ENCODE measurements around the gene PDE7B.
A peak's percentile ranks its signal among the peaks of the same experiment; 100 is the strongest.

DNA sequence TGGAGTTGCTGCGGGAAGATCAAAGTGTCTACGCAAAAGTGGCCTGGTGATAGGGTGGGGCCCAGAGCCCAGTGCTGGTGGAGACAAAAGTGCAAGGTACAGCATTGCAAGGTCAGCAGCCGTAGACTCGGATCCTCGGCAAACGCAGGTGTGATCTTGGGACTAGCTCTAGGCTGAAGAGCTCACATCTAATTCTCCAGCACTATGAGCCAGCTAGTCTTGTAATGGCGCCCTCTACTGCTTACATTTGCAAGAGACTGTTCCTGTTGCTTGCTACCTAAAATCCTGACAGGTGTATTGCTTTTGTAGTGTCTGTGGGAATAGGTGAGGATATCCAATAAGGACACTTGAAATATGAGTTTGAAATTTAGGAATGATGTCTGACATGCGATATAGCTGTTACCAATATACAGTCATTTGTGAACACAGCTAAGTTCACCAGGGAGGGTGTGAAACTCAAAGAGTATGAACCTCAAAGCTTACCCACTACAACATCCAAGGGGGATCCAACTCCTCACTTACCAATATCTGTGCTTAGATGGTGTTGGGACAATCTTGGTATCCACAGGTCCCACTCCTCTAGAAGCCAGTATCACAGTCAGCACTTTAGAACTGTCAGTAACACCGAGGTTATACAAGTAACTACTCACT, 58.4 kb downstream of the PDE7B start:
- TF ChIP-seq, protein P1, sequence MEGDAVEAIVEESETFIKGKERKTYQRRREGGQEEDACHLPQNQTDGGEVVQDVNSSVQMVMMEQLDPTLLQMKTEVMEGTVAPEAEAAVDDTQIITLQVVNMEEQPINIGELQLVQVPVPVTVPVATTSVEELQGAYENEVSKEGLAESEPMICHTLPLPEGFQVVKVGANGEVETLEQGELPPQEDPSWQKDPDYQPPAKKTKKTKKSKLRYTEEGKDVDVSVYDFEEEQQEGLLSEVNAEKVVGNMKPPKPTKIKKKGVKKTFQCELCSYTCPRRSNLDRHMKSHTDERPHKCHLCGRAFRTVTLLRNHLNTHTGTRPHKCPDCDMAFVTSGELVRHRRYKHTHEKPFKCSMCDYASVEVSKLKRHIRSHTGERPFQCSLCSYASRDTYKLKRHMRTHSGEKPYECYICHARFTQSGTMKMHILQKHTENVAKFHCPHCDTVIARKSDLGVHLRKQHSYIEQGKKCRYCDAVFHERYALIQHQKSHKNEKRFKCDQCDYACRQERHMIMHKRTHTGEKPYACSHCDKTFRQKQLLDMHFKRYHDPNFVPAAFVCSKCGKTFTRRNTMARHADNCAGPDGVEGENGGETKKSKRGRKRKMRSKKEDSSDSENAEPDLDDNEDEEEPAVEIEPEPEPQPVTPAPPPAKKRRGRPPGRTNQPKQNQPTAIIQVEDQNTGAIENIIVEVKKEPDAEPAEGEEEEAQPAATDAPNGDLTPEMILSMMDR (IDR thresholded peaks at IDR 0.05; ENCODE audit: low read length): peak; percentile 87
- TF ChIP-seq EZH2 (IDR thresholded peaks at IDR 0.05; ENCODE audit: borderline replicate concordance, low read length): no peak

Data from OCI-LY1 (cell line).